GM18951 (cell line): ENCODE data around the gene MCTP2.

Experiments used
- POLR2A ChIP-seq: IDR thresholded peaks from 4 replicates; pipeline ENCODE4 v1.6.1; 2011; ENCODE audit warnings: mild to moderate bottlenecking; ENCODE audit not compliant: insufficient read length, insufficient read depth; ENCODE audit errors: extremely low read depth
- in situ Hi-C: fragments of 300-500 bp; cut with MboI; formaldehyde crosslinking; loops from one replicate; pipeline ENCODE4 v1.12.0; 2022; ENCODE audit warnings: low sequenced_read_pairs, mixed read lengths, inconsistent platforms; ENCODE audit not compliant: unreplicated experiment

Gene MCTP2

GRCh38 chr15:94306700-94307650, 75.6 kb downstream of the MCTP2 start:
- TF ChIP-seq POLR2A, result no peak
- in situ Hi-C loops, result loop anchor here (10.0 kb wide), 1 partner anchor 72 kb away; the partner anchor contains the start of gene MCTP2

GRCh38 chr15:94312946-94313345, 81.6 kb downstream of the MCTP2 start:
- in situ Hi-C loops, result no loop called here
- no peak for TF ChIP-seq POLR2A

GRCh38 chr15:94314639-94315038, 83.3 kb downstream of the MCTP2 start:
- TF ChIP-seq POLR2A, result no peak
- in situ Hi-C loops, result no loop called here

GRCh38 chr15:94317211-94317610, 85.8 kb downstream of the MCTP2 start:
- TF ChIP-seq POLR2A, result no peak
- in situ Hi-C loops, result no loop called here

- in situ Hi-C loops, result loop anchor here (5.0 kb wide), 1 partner anchor 160 kb away; no protein-coding TSS in a partner anchor
- TF ChIP-seq POLR2A, result no peak
Measured at GRCh38 chr15:94322141-94322540, 90.8 kb downstream of the MCTP2 start.

GRCh38 chr15:94323076-94323475, 91.7 kb downstream of the MCTP2 start:
- no peak for TF ChIP-seq POLR2A
- in situ Hi-C loops, result loop anchor here (5.0 kb wide), 1 partner anchor 161 kb away; no protein-coding TSS in a partner anchor

- no peak for TF ChIP-seq POLR2A
- in situ Hi-C loops, result loop anchor here (5.0 kb wide), 1 partner anchor 162 kb away; no protein-coding TSS in a partner anchor
Measured at GRCh38 chr15:94324117-94324826, 92.9 kb downstream of the MCTP2 start.

GRCh38 chr15:94324835-94325767, 93.7 kb downstream of the MCTP2 start:
- in situ Hi-C loops, result loop anchor here (5.0 kb wide), 1 partner anchor 163 kb away; no protein-coding TSS in a partner anchor

GRCh38 chr15:94327356-94327936, 96.1 kb downstream of the MCTP2 start:
- in situ Hi-C loops, result no loop called here

More at GRCh38 chr15:94324835-94325767, 93.7 kb downstream of the MCTP2 start:
- TF ChIP-seq POLR2A, result no peak

GRCh38 chr15:94331731-94332130, 100.4 kb downstream of the MCTP2 start:
- in situ Hi-C loops, result no loop called here
- TF ChIP-seq POLR2A, result no peak

More at GRCh38 chr15:94327356-94327936, 96.1 kb downstream of the MCTP2 start:
- no peak for TF ChIP-seq POLR2A

GRCh38 chr15:94335616-94336015, 104.3 kb downstream of the MCTP2 start:
- in situ Hi-C loops, result no loop called here
- TF ChIP-seq POLR2A, result no peak
